Upper lobe of left lung (tissue), 4 donors: Measurements from ENCODE around the gene KLF17.

ENCODE experiments used
- EP300 ChIP-seq, 4 donors: sonication (generic); formaldehyde crosslinking; IDR thresholded peaks; one replicate each; pipeline ENCODE4 v1.5.1; 2017; ENCODE audit warnings: antibody characterized with exemption in 4 of 4, control low read depth in 2 of 4
- POLR2A ChIP-seq, 4 donors: fragments of 450-650 bp; IDR thresholded peaks; one replicate each; pipeline ENCODE4 v1.5.1; 2016 to 2017; ENCODE audit warnings: antibody characterized with exemption in 4 of 4, mild to moderate bottlenecking in 2 of 4
- POLR2AphosphoS5 ChIP-seq, 2 donors: sonication (generic); formaldehyde crosslinking; IDR thresholded peaks; one replicate each; pipeline ENCODE4 v1.5.1; 2017; ENCODE audit warnings: antibody characterized with exemption in 2 of 2
- TF ChIP-seq, protein P1 (sequence below), 6 experiments: fragments of 450-650 bp in 4 of 6; fragments of 200-600 bp in 2 of 6; sonication (generic) in 2 of 6; IDR thresholded peaks; one replicate each; pipeline ENCODE4 v1.5.1; 2016 to 2019; ENCODE audit warnings: antibody characterized with exemption in 6 of 6

DNA sequence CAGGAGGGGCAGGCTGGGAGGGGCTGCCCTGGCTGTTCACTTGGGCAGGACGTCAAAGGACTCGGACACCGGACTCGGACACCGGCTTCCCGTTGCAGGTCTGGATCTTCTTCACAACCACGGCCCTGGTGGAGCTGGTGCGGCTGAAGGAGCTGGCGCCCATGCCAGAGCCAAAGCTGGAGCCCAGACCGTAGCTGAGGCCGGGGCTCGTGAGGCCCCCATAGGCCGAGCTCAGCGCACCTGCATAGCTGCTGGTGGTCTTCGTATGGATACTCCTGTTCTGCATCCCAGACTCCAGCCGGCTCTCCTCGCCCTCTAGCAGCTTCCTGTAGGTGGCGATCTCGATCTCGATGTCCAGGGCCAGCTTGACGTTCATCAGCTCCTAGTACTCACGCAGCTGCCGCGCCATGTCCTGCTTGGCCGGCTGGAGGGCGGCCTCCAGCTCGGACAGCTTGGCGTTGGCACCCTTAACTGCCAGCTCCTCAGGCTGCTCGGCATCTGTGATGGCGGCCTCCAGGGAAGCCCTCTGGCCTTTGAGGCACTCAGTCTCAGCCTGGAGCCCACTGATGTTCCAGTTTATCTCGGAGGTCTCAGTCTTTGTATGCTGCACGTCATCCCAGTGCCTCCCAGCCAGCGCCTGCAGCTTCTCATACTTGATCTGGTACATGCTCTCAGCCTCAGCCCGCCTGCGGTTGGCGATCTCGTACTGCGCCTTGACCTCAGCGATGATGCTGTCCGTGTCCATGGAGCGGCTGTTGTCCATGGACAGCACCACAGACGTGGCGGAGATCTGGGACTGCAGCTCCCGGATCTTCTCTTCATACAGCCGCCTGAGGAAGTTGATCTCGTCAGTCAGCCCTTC, 15.1 kb upstream of the KLF17 start:
- TF ChIP-seq POLR2A (IDR thresholded peaks at IDR 0.05) (no peak), POLR2AphosphoS5 (IDR thresholded peaks at IDR 0.05) (no peak), EP300 (IDR thresholded peaks at IDR 0.05) (no peak)
- TF ChIP-seq, protein P1, sequence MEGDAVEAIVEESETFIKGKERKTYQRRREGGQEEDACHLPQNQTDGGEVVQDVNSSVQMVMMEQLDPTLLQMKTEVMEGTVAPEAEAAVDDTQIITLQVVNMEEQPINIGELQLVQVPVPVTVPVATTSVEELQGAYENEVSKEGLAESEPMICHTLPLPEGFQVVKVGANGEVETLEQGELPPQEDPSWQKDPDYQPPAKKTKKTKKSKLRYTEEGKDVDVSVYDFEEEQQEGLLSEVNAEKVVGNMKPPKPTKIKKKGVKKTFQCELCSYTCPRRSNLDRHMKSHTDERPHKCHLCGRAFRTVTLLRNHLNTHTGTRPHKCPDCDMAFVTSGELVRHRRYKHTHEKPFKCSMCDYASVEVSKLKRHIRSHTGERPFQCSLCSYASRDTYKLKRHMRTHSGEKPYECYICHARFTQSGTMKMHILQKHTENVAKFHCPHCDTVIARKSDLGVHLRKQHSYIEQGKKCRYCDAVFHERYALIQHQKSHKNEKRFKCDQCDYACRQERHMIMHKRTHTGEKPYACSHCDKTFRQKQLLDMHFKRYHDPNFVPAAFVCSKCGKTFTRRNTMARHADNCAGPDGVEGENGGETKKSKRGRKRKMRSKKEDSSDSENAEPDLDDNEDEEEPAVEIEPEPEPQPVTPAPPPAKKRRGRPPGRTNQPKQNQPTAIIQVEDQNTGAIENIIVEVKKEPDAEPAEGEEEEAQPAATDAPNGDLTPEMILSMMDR (IDR thresholded peaks at IDR 0.05) = no peak
